ENCODE data around the gene PPP6R2.

Gene PPP6R2

GRCh38 chr22:50313021-50313420, 30.1 kb upstream of the PPP6R2 start:
- Histone ChIP-seq H3K27me3 (replicated peaks; ENCODE audit: control insufficient read depth, insufficient read depth, low read length, poor library complexity, severe bottlenecking) (no peaks in the 10 kb centered on the region), H3K27ac (ENCODE audit: insufficient read depth, low read length, poor library complexity, severe bottlenecking) (no peak overlapping the region), H3K4me1 (ENCODE audit: control insufficient read depth, insufficient read depth, low read length, poor library complexity, severe bottlenecking) (peaks cover 17% of the 10 kb centered on the region), H3K4me3 (ENCODE audit: insufficient read depth, low read depth, low read length, poor library complexity, severe bottlenecking) (no peak overlapping the region), H3K9me3 (ENCODE audit: control insufficient read depth, low read length) (no peaks in the 10 kb centered on the region), H3K36me3 (ENCODE audit: control insufficient read depth, insufficient read depth, low read length) (no peaks in the 10 kb centered on the region)
- DNase-seq = no peak

GRCh38 chr22:50313600-50313999, 29.5 kb upstream of the PPP6R2 start:
- Histone ChIP-seq H3K27ac (ENCODE audit: insufficient read depth, low read length, poor library complexity, severe bottlenecking) (no peak overlapping the region), H3K9me3 (ENCODE audit: control insufficient read depth, low read length) (no peaks in the 10 kb centered on the region), H3K27me3 (replicated peaks; ENCODE audit: control insufficient read depth, insufficient read depth, low read length, poor library complexity, severe bottlenecking) (no peaks in the 10 kb centered on the region), H3K36me3 (ENCODE audit: control insufficient read depth, insufficient read depth, low read length) (no peaks in the 10 kb centered on the region), H3K4me1 (ENCODE audit: control insufficient read depth, insufficient read depth, low read length, poor library complexity, severe bottlenecking) (peaks cover 17% of the 10 kb centered on the region), H3K4me3 (ENCODE audit: insufficient read depth, low read depth, low read length, poor library complexity, severe bottlenecking) (no peak overlapping the region)
- DNase-seq = no peak

GRCh38 chr22:50314081-50314454, 29.1 kb upstream of the PPP6R2 start:
- Histone ChIP-seq H3K36me3 (ENCODE audit: control insufficient read depth, insufficient read depth, low read length) (no peaks in the 10 kb centered on the region), H3K27me3 (replicated peaks; ENCODE audit: control insufficient read depth, insufficient read depth, low read length, poor library complexity, severe bottlenecking) (no peaks in the 10 kb centered on the region), H3K9me3 (ENCODE audit: control insufficient read depth, low read length) (no peaks in the 10 kb centered on the region), H3K4me3 (ENCODE audit: insufficient read depth, low read depth, low read length, poor library complexity, severe bottlenecking) (peak overlapping the region; percentile 44), H3K4me1 (ENCODE audit: control insufficient read depth, insufficient read depth, low read length, poor library complexity, severe bottlenecking) (peaks cover 17% of the 10 kb centered on the region), H3K27ac (ENCODE audit: insufficient read depth, low read length, poor library complexity, severe bottlenecking) (peak overlapping the region; percentile 50)
- DNase-seq = no peak

GRCh38 chr22:50314455-50315288, 28.5 kb upstream of the PPP6R2 start:
- peaks cover 17% of the 10 kb centered on the region for H3K4me1 ChIP-seq (ENCODE audit: control insufficient read depth, insufficient read depth, low read length, poor library complexity, severe bottlenecking)
- no peaks in the 10 kb centered on the region for H3K27me3 ChIP-seq (replicated peaks; ENCODE audit: control insufficient read depth, insufficient read depth, low read length, poor library complexity, severe bottlenecking)
- no peaks in the 10 kb centered on the region for H3K36me3 ChIP-seq (ENCODE audit: control insufficient read depth, insufficient read depth, low read length)
- H3K9me3 ChIP-seq (ENCODE audit: control insufficient read depth, low read length) = no peaks in the 10 kb centered on the region
- H3K4me3 ChIP-seq (ENCODE audit: insufficient read depth, low read depth, low read length, poor library complexity, severe bottlenecking) = peak overlapping the region; percentile 44
- peak overlapping the region; percentile 50 for H3K27ac ChIP-seq (ENCODE audit: insufficient read depth, low read length, poor library complexity, severe bottlenecking)
- peak; percentile 16 to 38 (median 27) for DNase-seq

- Histone ChIP-seq H3K27ac (ENCODE audit: insufficient read depth, low read length, poor library complexity, severe bottlenecking) (peak overlapping the region; percentile 50), H3K4me3 (ENCODE audit: insufficient read depth, low read depth, low read length, poor library complexity, severe bottlenecking) (no peak overlapping the region), H3K27me3 (replicated peaks; ENCODE audit: control insufficient read depth, insufficient read depth, low read length, poor library complexity, severe bottlenecking) (no peaks in the 10 kb centered on the region), H3K4me1 (ENCODE audit: control insufficient read depth, insufficient read depth, low read length, poor library complexity, severe bottlenecking) (peaks cover 17% of the 10 kb centered on the region), H3K9me3 (ENCODE audit: control insufficient read depth, low read length) (no peaks in the 10 kb centered on the region), H3K36me3 (ENCODE audit: control insufficient read depth, insufficient read depth, low read length) (no peaks in the 10 kb centered on the region)
- no peak for DNase-seq
Observed at GRCh38 chr22:50315289-50316113, 27.6 kb upstream of the PPP6R2 start.

- DNase-seq = no peak
- H3K4me1 ChIP-seq (ENCODE audit: control insufficient read depth, insufficient read depth, low read length, poor library complexity, severe bottlenecking) = peaks cover 17% of the 10 kb centered on the region
- H3K27ac ChIP-seq (ENCODE audit: insufficient read depth, low read length, poor library complexity, severe bottlenecking) = no peak overlapping the region
- no peaks in the 10 kb centered on the region for H3K36me3 ChIP-seq (ENCODE audit: control insufficient read depth, insufficient read depth, low read length)
- no peaks in the 10 kb centered on the region for H3K27me3 ChIP-seq (replicated peaks; ENCODE audit: control insufficient read depth, insufficient read depth, low read length, poor library complexity, severe bottlenecking)
- no peaks in the 10 kb centered on the region for H3K9me3 ChIP-seq (ENCODE audit: control insufficient read depth, low read length)
- H3K4me3 ChIP-seq (ENCODE audit: insufficient read depth, low read depth, low read length, poor library complexity, severe bottlenecking) = no peak overlapping the region
Observed at GRCh38 chr22:50316114-50317065, 26.7 kb upstream of the PPP6R2 start.

- DNase-seq = no peak
Observed at GRCh38 chr22:50317178-50317577, 25.9 kb upstream of the PPP6R2 start.

GRCh38 chr22:50317674-50318073, 25.5 kb upstream of the PPP6R2 start:
- no peak overlapping the region for H3K27ac ChIP-seq (ENCODE audit: insufficient read depth, low read length, poor library complexity, severe bottlenecking)

More at GRCh38 chr22:50317178-50317577, 25.9 kb upstream of the PPP6R2 start:
- Histone ChIP-seq H3K36me3 (ENCODE audit: control insufficient read depth, insufficient read depth, low read length) (no peaks in the 10 kb centered on the region), H3K4me1 (ENCODE audit: control insufficient read depth, insufficient read depth, low read length, poor library complexity, severe bottlenecking) (peaks cover 17% of the 10 kb centered on the region), H3K27ac (ENCODE audit: insufficient read depth, low read length, poor library complexity, severe bottlenecking) (no peak overlapping the region), H3K4me3 (ENCODE audit: insufficient read depth, low read depth, low read length, poor library complexity, severe bottlenecking) (no peak overlapping the region), H3K9me3 (ENCODE audit: control insufficient read depth, low read length) (no peaks in the 10 kb centered on the region), H3K27me3 (replicated peaks; ENCODE audit: control insufficient read depth, insufficient read depth, low read length, poor library complexity, severe bottlenecking) (no peaks in the 10 kb centered on the region)

GRCh38 chr22:50318356-50318697, 24.8 kb upstream of the PPP6R2 start:
- Histone ChIP-seq H3K9me3 (ENCODE audit: control insufficient read depth, low read length) (no peaks in the 10 kb centered on the region), H3K27ac (ENCODE audit: insufficient read depth, low read length, poor library complexity, severe bottlenecking) (no peak overlapping the region), H3K27me3 (replicated peaks; ENCODE audit: control insufficient read depth, insufficient read depth, low read length, poor library complexity, severe bottlenecking) (no peaks in the 10 kb centered on the region), H3K4me1 (ENCODE audit: control insufficient read depth, insufficient read depth, low read length, poor library complexity, severe bottlenecking) (peaks cover 17% of the 10 kb centered on the region), H3K4me3 (ENCODE audit: insufficient read depth, low read depth, low read length, poor library complexity, severe bottlenecking) (no peak overlapping the region), H3K36me3 (ENCODE audit: control insufficient read depth, insufficient read depth, low read length) (no peaks in the 10 kb centered on the region)
- no peak for DNase-seq

More at GRCh38 chr22:50317674-50318073, 25.5 kb upstream of the PPP6R2 start:
- Histone ChIP-seq H3K4me3 (ENCODE audit: insufficient read depth, low read depth, low read length, poor library complexity, severe bottlenecking) (no peak overlapping the region), H3K27me3 (replicated peaks; ENCODE audit: control insufficient read depth, insufficient read depth, low read length, poor library complexity, severe bottlenecking) (no peaks in the 10 kb centered on the region), H3K4me1 (ENCODE audit: control insufficient read depth, insufficient read depth, low read length, poor library complexity, severe bottlenecking) (peaks cover 17% of the 10 kb centered on the region), H3K9me3 (ENCODE audit: control insufficient read depth, low read length) (no peaks in the 10 kb centered on the region), H3K36me3 (ENCODE audit: control insufficient read depth, insufficient read depth, low read length) (no peaks in the 10 kb centered on the region)
- no peak for DNase-seq

Measured in effector memory CD4-positive, alpha-beta T cell (primary cell).